ENCODE measurements around the gene NUDT15.

DNA sequence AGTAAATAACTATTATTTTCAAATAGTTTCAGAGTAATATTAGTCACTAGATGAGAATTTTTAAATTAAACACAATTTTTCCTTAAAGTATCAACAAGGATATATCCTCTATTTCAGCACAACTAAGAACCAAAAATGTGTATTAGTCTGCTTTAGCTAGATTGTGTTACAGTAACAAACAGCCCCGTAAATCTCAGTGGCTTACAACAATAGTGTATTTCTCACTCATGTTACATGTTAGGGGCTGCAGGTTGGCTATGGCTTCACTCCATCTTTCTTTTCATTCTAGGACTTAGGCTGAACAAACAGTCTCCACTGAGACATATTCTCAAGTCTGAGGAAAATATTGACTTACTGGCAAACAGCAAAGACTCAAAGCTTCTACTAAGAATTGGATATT lies 24.9 kb upstream of the NUDT15 start:
- TF ChIP-seq POLR2A (IDR thresholded peaks at IDR 0.05) = no peak
- TF ChIP-seq, protein P1, sequence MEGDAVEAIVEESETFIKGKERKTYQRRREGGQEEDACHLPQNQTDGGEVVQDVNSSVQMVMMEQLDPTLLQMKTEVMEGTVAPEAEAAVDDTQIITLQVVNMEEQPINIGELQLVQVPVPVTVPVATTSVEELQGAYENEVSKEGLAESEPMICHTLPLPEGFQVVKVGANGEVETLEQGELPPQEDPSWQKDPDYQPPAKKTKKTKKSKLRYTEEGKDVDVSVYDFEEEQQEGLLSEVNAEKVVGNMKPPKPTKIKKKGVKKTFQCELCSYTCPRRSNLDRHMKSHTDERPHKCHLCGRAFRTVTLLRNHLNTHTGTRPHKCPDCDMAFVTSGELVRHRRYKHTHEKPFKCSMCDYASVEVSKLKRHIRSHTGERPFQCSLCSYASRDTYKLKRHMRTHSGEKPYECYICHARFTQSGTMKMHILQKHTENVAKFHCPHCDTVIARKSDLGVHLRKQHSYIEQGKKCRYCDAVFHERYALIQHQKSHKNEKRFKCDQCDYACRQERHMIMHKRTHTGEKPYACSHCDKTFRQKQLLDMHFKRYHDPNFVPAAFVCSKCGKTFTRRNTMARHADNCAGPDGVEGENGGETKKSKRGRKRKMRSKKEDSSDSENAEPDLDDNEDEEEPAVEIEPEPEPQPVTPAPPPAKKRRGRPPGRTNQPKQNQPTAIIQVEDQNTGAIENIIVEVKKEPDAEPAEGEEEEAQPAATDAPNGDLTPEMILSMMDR (IDR thresholded peaks at IDR 0.05) = no peak
